Measurements from ENCODE around the gene NINJ2.
"Not testable (repeated sequence)": the region's sequence is repeated elsewhere in the genome, so short reads cannot be mapped to it uniquely, and the experiment has no call there.

Gene NINJ2

GRCh38 chr12:585062-586061 is 77.9 kb downstream of the NINJ2 start:
- DNase-seq (ENCODE audit: low spot score): no peak

- no peak for DNase-seq (ENCODE audit: low spot score)
These were observed 79.9 kb downstream of the NINJ2 start for GRCh38 chr12:583251-583869.

DNA sequence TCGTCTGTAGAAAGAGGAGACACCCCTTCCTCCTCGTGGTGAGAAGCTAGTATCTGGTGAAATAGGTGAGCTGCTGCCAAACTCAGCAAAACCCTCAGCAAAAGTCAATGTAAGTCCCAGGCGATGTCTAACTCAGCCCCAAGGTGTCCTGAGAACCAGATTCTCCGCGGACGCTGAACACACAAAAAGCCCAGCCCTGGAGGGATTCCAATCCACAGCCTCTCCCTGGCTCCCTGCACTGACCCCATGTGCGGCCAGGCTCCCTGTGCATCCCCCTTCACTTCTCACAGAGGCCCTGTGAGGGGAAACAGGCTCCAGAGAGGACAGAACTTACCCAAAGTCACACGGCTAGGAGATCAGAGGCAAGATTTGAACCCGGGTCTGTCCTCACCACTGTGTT is 81.5 kb downstream of the NINJ2 start:
- DNase-seq (ENCODE audit: low spot score): no peak

DNA sequence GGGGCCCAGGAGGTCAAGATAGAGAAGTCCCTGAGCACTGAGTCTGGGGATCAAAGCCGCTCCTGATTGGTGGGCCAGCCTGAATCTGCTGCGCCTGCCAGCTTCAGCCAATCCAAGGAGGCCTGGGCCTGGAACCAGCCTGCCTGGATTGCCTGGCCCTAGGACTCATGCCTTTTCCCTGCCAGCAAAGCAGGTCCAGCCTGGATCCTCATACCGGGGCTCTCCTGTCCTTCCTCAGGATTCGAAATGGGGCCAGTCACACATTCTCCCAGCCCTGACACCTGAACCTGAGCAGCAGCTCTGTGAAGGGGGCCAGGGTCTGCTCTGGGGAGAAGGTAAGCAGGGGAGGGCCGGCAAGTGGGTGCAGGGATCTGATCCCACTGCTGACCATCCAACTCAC is 81.9 kb downstream of the NINJ2 start:
- DNase-seq (ENCODE audit: low spot score): no peak

DNA sequence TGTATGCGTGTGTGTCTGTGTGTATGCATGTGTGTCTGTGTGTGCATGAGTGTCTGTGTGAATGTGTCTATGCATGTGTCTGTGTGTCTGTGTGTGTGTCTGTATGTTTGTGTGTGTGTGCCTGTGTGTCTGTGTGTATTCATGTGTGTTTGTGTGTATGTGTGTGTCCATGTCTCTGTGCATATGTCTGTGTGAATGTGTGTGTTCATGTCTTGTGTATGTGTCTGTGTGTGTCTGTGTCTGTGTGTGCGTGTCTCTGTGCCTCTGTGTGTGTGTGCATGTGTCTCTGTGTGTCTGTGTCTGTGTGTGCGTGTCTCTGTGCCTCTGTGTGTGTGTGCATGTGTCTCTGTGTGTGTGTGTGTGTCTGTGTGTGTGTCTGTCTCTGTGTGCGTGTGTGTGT is 82.4 kb downstream of the NINJ2 start:
- no peak for DNase-seq (ENCODE audit: low spot score)

DNA sequence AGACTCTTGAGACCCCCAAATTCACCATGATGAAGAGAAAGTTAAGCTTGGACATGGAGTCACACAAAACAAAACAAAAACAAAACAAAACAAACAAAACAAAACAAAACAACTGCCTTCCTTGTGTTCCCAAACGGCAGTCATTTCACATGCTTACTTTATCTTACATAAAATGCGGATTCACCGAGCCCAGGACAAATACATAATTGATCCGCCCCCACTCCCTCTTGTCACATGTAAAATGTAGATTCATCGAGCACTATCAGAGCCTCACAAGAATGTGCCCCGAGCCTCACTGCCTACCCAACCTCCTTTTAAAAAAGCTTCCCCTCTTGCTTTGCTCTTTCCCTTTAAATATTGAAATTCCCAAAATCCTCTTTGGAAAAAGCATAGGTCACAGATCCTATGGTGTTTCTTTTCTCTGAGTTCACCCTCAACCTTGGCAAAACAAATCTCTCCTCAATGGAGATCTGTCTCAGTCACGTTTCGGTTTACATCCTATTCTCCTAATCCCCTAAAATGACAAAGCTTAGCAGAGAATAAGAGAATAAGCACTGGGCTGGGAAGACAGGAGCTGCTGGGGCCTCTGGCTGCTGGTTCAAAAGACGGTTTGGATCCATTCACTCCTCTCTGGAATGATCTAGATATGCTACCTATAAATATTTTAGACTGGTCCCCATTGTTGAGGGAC is 83.7 kb downstream of the NINJ2 start:
- DNase-seq (ENCODE audit: low spot score): no peak

DNA sequence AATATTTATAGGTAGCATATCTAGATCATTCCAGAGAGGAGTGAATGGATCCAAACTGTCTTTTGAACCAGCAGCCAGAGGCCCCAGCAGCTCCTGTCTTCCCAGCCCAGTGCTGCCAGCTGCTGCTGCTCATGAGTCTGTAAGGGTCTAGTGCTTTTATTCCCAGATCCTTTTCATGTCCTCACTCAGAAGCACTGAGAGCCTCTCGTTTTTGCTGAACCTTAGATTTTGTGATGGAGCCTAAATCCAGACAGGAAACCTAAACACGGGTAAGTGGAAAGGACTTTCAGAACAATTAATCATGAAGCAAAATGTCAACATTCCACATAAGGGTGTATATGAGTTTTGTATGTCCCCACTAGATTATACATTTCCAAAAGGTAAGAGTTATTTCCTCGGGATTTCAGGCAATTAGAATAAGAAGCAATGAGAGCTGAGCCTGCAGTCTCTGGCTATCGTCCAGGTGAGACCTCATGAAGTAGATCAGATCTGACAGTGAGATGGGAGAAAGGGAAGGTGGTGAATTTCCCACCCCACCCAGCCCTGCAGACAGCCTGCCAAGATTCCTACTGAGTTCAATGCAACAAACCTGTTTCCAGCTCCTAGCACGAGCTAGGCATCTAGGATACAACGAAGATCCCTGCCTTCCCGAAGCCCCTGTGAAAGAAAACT is 84.4 kb downstream of the NINJ2 start:
- no peak for DNase-seq (ENCODE audit: low spot score)

GRCh38 chr12:577994-578747 is 85.1 kb downstream of the NINJ2 start:
- DNase-seq (ENCODE audit: low spot score): not testable (repeated sequence)

DNA sequence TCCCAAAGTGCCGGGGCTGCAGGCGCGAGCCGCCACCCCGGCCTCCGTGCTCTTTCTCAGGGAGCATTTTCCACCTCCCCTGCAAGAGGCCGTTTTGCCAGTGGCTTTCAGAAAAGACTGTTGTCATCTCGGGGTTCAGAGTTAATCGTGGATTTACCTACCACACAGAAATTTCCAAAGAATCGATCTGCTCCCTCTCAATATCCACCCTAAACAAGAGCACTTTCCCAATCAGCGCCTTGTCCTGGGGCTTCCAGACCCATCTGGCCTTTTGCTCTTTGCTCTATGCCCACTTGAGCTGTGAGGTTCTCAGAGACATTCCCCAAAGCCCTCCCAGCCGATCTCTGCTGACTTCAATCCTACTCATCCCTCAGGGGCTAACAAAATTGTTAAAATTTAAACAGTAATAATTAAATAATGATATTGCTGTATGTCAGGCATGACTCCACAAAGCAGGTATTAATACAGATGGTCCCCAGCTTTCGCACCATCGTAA is 86.6 kb downstream of the NINJ2 start:
- DNase-seq (ENCODE audit: low spot score): no peak

DNA sequence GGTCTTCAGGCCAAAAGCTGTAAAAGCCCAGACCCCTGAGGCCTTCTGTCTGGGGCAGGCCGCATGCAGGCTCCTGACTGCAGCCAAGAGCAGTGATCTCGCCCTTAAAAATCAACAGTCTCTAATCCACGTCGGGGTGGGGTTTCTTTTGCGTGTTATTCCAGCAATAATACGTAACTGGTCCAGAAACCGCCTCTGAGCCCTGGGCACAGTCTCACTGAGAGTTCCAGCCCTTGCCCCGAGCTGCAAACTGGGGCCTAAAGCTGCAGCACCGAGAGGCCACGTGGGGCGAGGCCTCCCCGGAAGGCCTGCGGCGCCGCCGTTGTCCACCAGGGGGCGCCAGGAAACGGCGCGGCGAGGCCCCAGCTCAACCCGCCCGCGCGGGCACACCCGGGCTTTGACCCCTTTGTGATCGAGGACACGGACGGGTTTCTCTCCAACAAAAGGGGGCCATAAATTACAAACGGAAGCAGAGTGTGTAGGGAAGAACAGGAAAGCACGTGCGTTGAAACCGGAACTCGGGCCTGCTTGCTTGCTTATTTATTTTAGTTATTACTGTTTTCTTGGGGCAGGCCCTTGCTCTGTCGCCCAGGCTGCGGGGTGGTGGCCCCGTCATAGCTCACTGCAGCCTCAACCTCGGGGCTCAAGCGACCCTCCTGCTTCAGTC is 87.2 kb downstream of the NINJ2 start:
- DNase-seq (ENCODE audit: low spot score): peak; percentile 86

DNA sequence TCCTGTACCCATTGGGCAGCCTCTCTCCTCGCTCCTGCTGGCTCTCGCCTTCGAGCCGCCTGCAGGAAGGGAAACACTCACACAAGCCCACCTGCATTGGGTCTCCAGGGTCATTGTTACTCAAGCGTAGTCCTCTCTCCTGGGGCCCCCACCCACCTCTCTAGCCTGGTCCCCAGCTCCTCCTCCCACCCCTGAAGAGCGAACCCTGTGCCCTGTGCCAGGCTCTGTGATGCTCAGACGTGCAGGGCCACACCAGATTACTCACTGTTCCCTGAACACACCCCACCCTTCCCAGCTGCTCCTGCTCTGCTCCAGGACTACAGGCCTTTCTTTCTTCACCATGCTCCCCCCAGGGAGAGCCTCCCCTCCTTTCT is 88.1 kb downstream of the NINJ2 start:
- DNase-seq (ENCODE audit: low spot score): no peak

GRCh38 chr12:574475-575128 is 88.6 kb downstream of the NINJ2 start:
- no peak for DNase-seq (ENCODE audit: low spot score)

- DNase-seq (ENCODE audit: low spot score): no peak
These were observed 90.0 kb downstream of the NINJ2 start for GRCh38 chr12:573232-573631.

- DNase-seq (ENCODE audit: low spot score): no peak
These were observed 90.7 kb downstream of the NINJ2 start for GRCh38 chr12:572532-572899.

GRCh38 chr12:571795-572531 is 91.3 kb downstream of the NINJ2 start:
- DNase-seq (ENCODE audit: low spot score): no peak

DNA sequence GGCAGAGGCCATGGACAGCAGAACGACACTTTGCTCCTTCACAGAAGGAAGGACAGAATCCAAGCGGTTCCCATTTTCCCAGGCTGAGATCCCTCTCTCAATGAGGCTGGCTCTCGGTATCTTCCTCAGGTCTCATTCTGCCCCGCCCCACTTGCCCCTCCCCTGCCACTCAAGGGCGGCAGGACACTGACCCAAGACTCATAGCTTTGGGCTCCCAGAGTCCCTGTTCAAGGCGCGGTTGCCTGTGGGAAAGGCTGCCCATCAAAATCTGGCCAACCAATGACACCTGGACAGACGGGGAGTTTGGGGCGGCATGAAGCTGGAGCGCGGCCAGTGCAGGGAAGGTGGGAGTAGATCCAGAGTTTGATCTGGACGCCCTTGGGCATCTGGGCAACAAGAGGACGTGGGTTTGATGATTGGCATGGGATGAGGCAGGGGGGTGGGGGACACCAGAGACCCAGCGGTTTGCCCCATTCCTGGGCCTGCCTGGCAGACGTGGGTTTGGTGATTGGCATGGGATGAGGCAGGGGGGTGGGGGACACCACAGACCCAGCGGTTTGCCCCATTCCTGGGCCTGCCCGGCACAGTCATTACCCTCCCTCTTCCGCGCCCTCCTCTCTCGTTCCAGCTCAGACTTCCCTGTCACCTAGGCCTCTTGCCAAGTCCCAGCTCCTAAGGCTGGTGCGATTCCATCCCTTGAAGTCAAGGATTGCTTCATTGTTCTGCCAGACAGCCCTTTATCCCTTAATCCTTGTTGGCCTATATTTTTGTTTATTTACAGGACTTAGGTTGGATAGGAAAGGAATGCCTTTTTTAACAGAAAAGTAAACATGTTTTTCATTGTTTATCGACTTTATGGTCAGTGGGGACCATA is 92.1 kb downstream of the NINJ2 start:
- no peak for DNase-seq (ENCODE audit: low spot score)

GRCh38 chr12:570435-570920 is 92.8 kb downstream of the NINJ2 start:
- peak; percentile 99 for DNase-seq (ENCODE audit: low spot score)

DNA sequence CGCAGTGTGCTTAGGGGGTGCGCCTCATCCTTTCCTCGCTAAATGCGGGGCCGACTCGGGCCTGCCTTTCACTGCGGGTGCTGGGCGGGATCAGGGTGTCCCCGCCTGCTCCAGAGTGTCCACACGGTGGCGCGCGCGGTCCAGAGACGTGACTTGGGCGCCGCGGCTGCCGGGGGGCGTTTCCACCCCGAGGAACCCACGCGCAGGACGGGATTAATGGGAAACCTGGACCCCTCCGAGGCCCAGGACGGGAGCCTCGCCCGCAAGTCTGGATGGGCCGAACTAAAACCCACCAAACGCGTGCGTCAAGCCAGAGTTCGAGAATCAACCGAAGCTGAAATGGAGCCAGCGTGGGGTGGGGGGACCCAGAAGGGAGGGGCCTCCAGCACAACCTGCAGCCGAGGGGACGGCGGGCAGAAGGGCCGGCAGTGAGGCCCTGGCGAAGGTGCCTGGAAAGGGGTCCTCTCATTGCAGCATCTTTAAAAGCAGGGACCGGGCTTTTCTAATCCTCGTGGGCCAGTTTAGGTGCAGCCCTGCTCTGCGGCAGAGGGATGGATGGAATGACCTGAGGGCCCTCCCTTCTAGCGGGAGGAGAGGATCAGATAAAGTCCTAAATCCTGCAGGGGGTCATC is 93.3 kb downstream of the NINJ2 start:
- DNase-seq (ENCODE audit: low spot score): peak; percentile 99
